H9 (cell line): ENCODE data around the gene PYGB. TPM values are rescaled to one million over a fixed set of nuclear protein-coding genes. Genes with fewer than 3 reads are reported as not detected.

Experiments
- DNase-seq: peaks from one replicate; pipeline ENCODE4 v3.0.0-alpha.2; 2017
- H2AFZ ChIP-seq: one replicate; pipeline ENCODE4 v1.6.1; 2013; ENCODE audit warnings: mild to moderate bottlenecking, low read length, control low read depth, moderate library complexity
- H2AK5ac ChIP-seq: 2 replicates; pipeline ENCODE4 v1.6.1; 2013; ENCODE audit warnings: low read length, control low read depth, mixed read lengths; ENCODE audit not compliant: insufficient read length
- H2BK120ac ChIP-seq: one replicate; pipeline ENCODE4 v1.6.1; 2013; ENCODE audit warnings: low read depth, mild to moderate bottlenecking, low read length, control low read depth, inconsistent platforms; ENCODE audit not compliant: poor library complexity, severe bottlenecking
- H2BK12ac ChIP-seq: 2 replicates; pipeline ENCODE4 v1.6.1; 2013; ENCODE audit warnings: low read length, control low read depth, mixed read lengths, low read depth; ENCODE audit not compliant: insufficient read length
- H2BK15ac ChIP-seq: 2 replicates; pipeline ENCODE4 v1.6.1; 2013; ENCODE audit warnings: low read depth, low read length, control low read depth
- H2BK20ac ChIP-seq: one replicate; pipeline ENCODE4 v1.6.1; 2013; ENCODE audit warnings: low read depth, mild to moderate bottlenecking, low read length, control low read depth, inconsistent platforms; ENCODE audit not compliant: poor library complexity, severe bottlenecking
- H2BK5ac ChIP-seq: 2 replicates; pipeline ENCODE4 v1.6.1; 2013; ENCODE audit warnings: low read length, control low read depth, mixed read lengths; ENCODE audit not compliant: insufficient read length
- H3K14ac ChIP-seq: 2 replicates; pipeline ENCODE4 v1.6.1; 2013; ENCODE audit warnings: low read length, control low read depth; ENCODE audit not compliant: insufficient read depth
- H3K18ac ChIP-seq: 2 replicates; pipeline ENCODE4 v1.6.1; 2013; ENCODE audit warnings: low read depth, mild to moderate bottlenecking, mixed read lengths, low read length, control low read depth; ENCODE audit not compliant: insufficient read length
- H3K23ac ChIP-seq: 2 replicates; pipeline ENCODE4 v1.6.1; 2013; ENCODE audit warnings: low read length, control low read depth, mixed read lengths, low read depth; ENCODE audit not compliant: insufficient read length
- H3K23me2 ChIP-seq: 2 replicates; pipeline ENCODE4 v1.6.1; 2013; ENCODE audit warnings: low read depth, mild to moderate bottlenecking, mixed read lengths, low read length, control low read depth; ENCODE audit not compliant: insufficient read length, poor library complexity, severe bottlenecking
- H3K27ac ChIP-seq: 2 replicates; pipeline ENCODE4 v1.5.1; 2013; ENCODE audit warnings: low read length, control low read depth, mixed read lengths, low read depth; ENCODE audit not compliant: insufficient read length
- H3K27me3 ChIP-seq: 2 replicates; pipeline ENCODE4 v1.6.1; 2013; ENCODE audit warnings: low read length, control low read depth, inconsistent platforms; ENCODE audit not compliant: insufficient read depth
- H3K4ac ChIP-seq: 2 replicates; pipeline ENCODE4 v1.6.1; 2013; ENCODE audit warnings: low read depth, mild to moderate bottlenecking, control low read depth, inconsistent platforms, low read length, moderate library complexity
- H3K4me1 ChIP-seq: 2 replicates; pipeline ENCODE4 v1.6.1; 2013; ENCODE audit warnings: low read length, control low read depth, inconsistent platforms; ENCODE audit not compliant: insufficient read depth
- H3K4me2 ChIP-seq: 2 replicates; pipeline ENCODE4 v1.6.1; 2013; ENCODE audit warnings: low read length, control low read depth, mixed read lengths; ENCODE audit not compliant: insufficient read length, insufficient read depth
- H3K56ac ChIP-seq: 2 replicates; pipeline ENCODE4 v1.6.1; 2013; ENCODE audit warnings: low read depth, mild to moderate bottlenecking, mixed read lengths, low read length, control low read depth; ENCODE audit not compliant: insufficient read length
- H3K79me1 ChIP-seq: 2 replicates; pipeline ENCODE4 v1.6.1; 2013; ENCODE audit warnings: low read depth, mild to moderate bottlenecking, moderate library complexity, low read length, control low read depth, inconsistent platforms; ENCODE audit not compliant: insufficient read depth, poor library complexity, severe bottlenecking
- H3K79me2 ChIP-seq: 2 replicates; pipeline ENCODE4 v1.6.1; 2013; ENCODE audit warnings: low read length, control low read depth, inconsistent platforms; ENCODE audit not compliant: insufficient read depth
- H3K9ac ChIP-seq: 2 replicates; pipeline ENCODE4 v1.6.1; 2013; ENCODE audit warnings: low read length, control low read depth, mixed read lengths; ENCODE audit not compliant: insufficient read length; ENCODE audit errors: extremely low read depth
- H3K9me3 ChIP-seq: one replicate; pipeline ENCODE4 v1.6.1; 2013; ENCODE audit warnings: low read depth, low read length, inconsistent platforms; ENCODE audit not compliant: control insufficient read depth
- H3T11ph ChIP-seq: one replicate; pipeline ENCODE4 v1.6.1; 2013; ENCODE audit warnings: mild to moderate bottlenecking, low read length, control low read depth, inconsistent platforms
- H4K20me1 ChIP-seq: one replicate; pipeline ENCODE4 v1.6.1; 2013; ENCODE audit not compliant: control insufficient read depth, insufficient read length, insufficient read depth
- H4K5ac ChIP-seq: 2 replicates; pipeline ENCODE4 v1.6.1; 2013; ENCODE audit warnings: low read depth, mild to moderate bottlenecking, mixed read lengths, low read length, control low read depth; ENCODE audit not compliant: insufficient read length
- H4K8ac ChIP-seq: replicated peaks from 2 replicates; pipeline ENCODE4 v1.6.1; 2013; ENCODE audit warnings: low read length, control low read depth, mixed read lengths, low read depth; ENCODE audit not compliant: insufficient read length
- H4K91ac ChIP-seq: 2 replicates; pipeline ENCODE4 v1.6.1; 2013; ENCODE audit warnings: low read depth, mild to moderate bottlenecking, moderate library complexity, mixed read lengths, low read length, control low read depth; ENCODE audit not compliant: insufficient read length
- H3K27ac Mint-ChIP-seq, 3 experiments: 2 replicates in 2 of 3; 3 replicates in 1 of 3; pipeline ENCODE4 v1.8.0; 2020 to 2021; ENCODE audit warnings: mixed read lengths in 3 of 3, mild to moderate bottlenecking in 1 of 3, moderate library complexity in 1 of 3
- H3K27me3 Mint-ChIP-seq: 2 replicates; pipeline ENCODE4 v1.8.0; 2021; ENCODE audit warnings: low read depth, mild to moderate bottlenecking, moderate library complexity, mixed read lengths
- H3K36me3 Mint-ChIP-seq, 3 experiments: 2 replicates in 2 of 3; 3 replicates in 1 of 3; pipeline ENCODE4 v1.8.0; 2020 to 2021; ENCODE audit warnings: low read depth in 3 of 3, mixed read lengths in 3 of 3; ENCODE audit not compliant: insufficient read depth in 1 of 3
- H3K4me1 Mint-ChIP-seq, 2 experiments: 2 replicates each; pipeline ENCODE4 v1.8.0; 2020; ENCODE audit warnings: mixed read lengths in 2 of 2
- H3K4me3 Mint-ChIP-seq, 2 experiments: 2 replicates in 1 of 2; 3 replicates in 1 of 2; pipeline ENCODE4 v1.8.0; 2020 to 2021; ENCODE audit warnings: mild to moderate bottlenecking in 2 of 2, mixed read lengths in 2 of 2, moderate library complexity in 1 of 2
- H3K9me3 Mint-ChIP-seq, 2 experiments: 2 replicates in 1 of 2; 3 replicates in 1 of 2; pipeline ENCODE4 v1.8.0; 2020; ENCODE audit warnings: mild to moderate bottlenecking in 2 of 2, mixed read lengths in 2 of 2, moderate library complexity in 1 of 2
- total RNA-seq: library from RNA; stranded (reverse); gene quantifications from 2 replicates; pipeline ENCODE4 v1.2.1, GENCODE V29; 2021
- TF ChIP-seq, protein P1 (sequence below): fragments of 200-600 bp; sonication (generic); conservative IDR thresholded peaks from 3 replicates; pipeline ENCODE4 v1.8.0; 2021; ENCODE audit warnings: antibody characterized with exemption, mild to moderate bottlenecking

PYGB gene
- total RNA-seq, 1 experiment from 2014 or later: 46.9 TPM

DNA sequence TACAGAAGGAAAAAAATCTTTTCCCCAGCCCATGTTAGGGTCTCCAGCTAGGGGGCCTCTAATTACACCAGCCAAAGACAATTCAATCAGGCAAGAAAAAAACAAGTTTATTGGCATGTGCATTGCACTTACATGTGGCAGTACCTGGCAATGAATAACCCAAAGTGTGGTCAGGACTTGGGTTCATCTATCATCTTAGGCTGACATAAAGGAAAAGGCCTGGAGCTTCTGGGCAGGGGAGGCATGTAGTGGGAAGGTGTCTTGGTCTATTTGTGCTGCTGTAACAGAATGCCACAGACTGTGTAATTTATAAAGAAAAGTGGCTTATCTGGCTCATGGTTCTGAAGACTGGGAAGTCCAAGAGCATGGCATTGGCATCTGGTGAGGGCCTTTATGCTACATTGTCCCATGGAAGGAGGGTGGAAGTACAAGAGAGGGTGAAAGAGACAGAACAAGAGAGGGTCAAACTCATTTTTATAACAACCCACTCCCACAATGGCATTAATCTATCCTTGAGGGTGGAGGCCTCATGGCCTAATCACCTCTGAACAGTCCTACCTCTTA is 4.4 kb upstream of the PYGB start:
- Histone ChIP-seq H4K5ac (no peak overlapping the region), H2BK120ac (no peak overlapping the region), H3K9me3 (no peaks in the 10 kb centered on the region), H3K56ac (no peak overlapping the region), H3K14ac (no peak overlapping the region), H2BK12ac (no peak overlapping the region), H2AK5ac (no peak overlapping the region), H2BK5ac (no peak overlapping the region), H3K23me2 (peaks cover 6% of the 10 kb centered on the region), H3K79me2 (no peaks in the 10 kb centered on the region), H3K27ac (no peak overlapping the region), H4K91ac (no peak overlapping the region), H3T11ph (no peak overlapping the region), H3K27me3 (no peaks in the 10 kb centered on the region; the same call in 1 of the 2 replicates), H3K4me1 (no peaks in the 10 kb centered on the region), H3K23ac (no peak overlapping the region), H2BK20ac (no peak overlapping the region), H3K18ac (no peak overlapping the region), H3K4me2 (no peak overlapping the region), H3K79me1 (no peaks in the 10 kb centered on the region), H3K9ac (no peak overlapping the region), H2BK15ac (no peak overlapping the region), H4K20me1 (no peaks in the 10 kb centered on the region), H3K4ac (no peak overlapping the region), H4K8ac (no peak overlapping the region), H2AFZ (no peak overlapping the region)
- TF ChIP-seq, protein P1, sequence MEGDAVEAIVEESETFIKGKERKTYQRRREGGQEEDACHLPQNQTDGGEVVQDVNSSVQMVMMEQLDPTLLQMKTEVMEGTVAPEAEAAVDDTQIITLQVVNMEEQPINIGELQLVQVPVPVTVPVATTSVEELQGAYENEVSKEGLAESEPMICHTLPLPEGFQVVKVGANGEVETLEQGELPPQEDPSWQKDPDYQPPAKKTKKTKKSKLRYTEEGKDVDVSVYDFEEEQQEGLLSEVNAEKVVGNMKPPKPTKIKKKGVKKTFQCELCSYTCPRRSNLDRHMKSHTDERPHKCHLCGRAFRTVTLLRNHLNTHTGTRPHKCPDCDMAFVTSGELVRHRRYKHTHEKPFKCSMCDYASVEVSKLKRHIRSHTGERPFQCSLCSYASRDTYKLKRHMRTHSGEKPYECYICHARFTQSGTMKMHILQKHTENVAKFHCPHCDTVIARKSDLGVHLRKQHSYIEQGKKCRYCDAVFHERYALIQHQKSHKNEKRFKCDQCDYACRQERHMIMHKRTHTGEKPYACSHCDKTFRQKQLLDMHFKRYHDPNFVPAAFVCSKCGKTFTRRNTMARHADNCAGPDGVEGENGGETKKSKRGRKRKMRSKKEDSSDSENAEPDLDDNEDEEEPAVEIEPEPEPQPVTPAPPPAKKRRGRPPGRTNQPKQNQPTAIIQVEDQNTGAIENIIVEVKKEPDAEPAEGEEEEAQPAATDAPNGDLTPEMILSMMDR: no peak
- Mint-ChIP-seq H3K4me1 (peaks cover 35 to 36% of the 10 kb centered on the region in 2 experiments), H3K9me3 (peaks cover 2 to 6% of the 10 kb centered on the region in 2 experiments; a peak in 3 of 5 replicates), H3K27ac (no peak overlapping the region), H3K27me3 (peaks cover 16% of the 10 kb centered on the region), H3K4me3 (no peak overlapping the region), H3K36me3 (peaks cover 0 to 6% (median 0%) of the 10 kb centered on the region in 3 experiments; a peak in 1 of 7 replicates)
- DNase-seq: no peak
